Esophagus squamous epithelium (tissue), 5 donors: ENCODE measurements around the gene LRRC4C. TPM values are rescaled to one million over a fixed set of nuclear protein-coding genes. Genes with fewer than 3 reads are reported as not detected.

ENCODE experiments used
- DNase-seq: peaks from one replicate; lab custom pipeline; 2025; lab: John Stamatoyannopoulos, UW
- H3K27ac ChIP-seq, 4 donors: fragments of 200-600 bp; sonication (generic); one replicate each; pipeline ENCODE4 v1.5.1; 2016 to 2019; ENCODE audit warnings: mild to moderate bottlenecking in 1 of 4
- H3K27me3 ChIP-seq, 4 donors: fragments of 200-600 bp; sonication (generic); 1 replicate in 3 of 4; 2 replicates in 1 of 4; pipeline versions ENCODE4 v1.5.1 to v1.6.0; 2017 to 2021; ENCODE audit warnings: antibody characterized with exemption in 1 of 4
- H3K36me3 ChIP-seq, 3 donors: fragments of 200-600 bp; sonication (generic); one replicate each; pipeline ENCODE4 v1.5.1; 2016 to 2019
- H3K4me1 ChIP-seq, 3 donors: fragments of 200-600 bp; sonication (generic); one replicate each; pipeline ENCODE4 v1.5.1; 2017 to 2019
- H3K4me3 ChIP-seq, 4 donors: fragments of 200-600 bp; sonication (generic); 1 replicate in 3 of 4; 2 replicates in 1 of 4; pipeline ENCODE4 v1.5.1; 2016 to 2019; ENCODE audit warnings: mild to moderate bottlenecking in 2 of 4, moderate library complexity in 1 of 4
- H3K9me3 ChIP-seq, 3 donors: fragments of 200-600 bp; sonication (generic); one replicate each; pipeline ENCODE4 v1.5.1; 2016 to 2019
- POLR2A ChIP-seq, 4 donors: fragments of 450-650 bp; IDR thresholded peaks; one replicate each; pipeline ENCODE4 v1.6.1; 2017; ENCODE audit warnings: antibody characterized with exemption in 4 of 4, mild to moderate bottlenecking in 4 of 4, moderate library complexity in 3 of 4
- WGBS, 2 donors: methylation state at CpG; one replicate each; pipeline ENCODE4 v1.1.5; 2018; 5-methylcytosine and 5-hydroxymethylcytosine counted together
- intact Hi-C: fragments of 100-400 bp; cut with DNase I; formaldehyde crosslinking; loops from one replicate; pipeline ENCODE4 v1.15.0; 2022
- total RNA-seq, 4 donors: library from RNA; depleted of rRNA; stranded (reverse); fragments of >200 nt; gene quantifications; one replicate each; pipeline ENCODE4 v1.1.0, GENCODE V29; 2016
- TF ChIP-seq, protein P1 (sequence below), 6 experiments: fragments of 450-650 bp in 4 of 6; fragments of 200-600 bp in 2 of 6; sonication (generic) in 2 of 6; IDR thresholded peaks; one replicate each; pipeline ENCODE4 v1.5.1; 2016 to 2019; ENCODE audit warnings: antibody characterized with exemption in 6 of 6, mild to moderate bottlenecking in 4 of 6, moderate library complexity in 4 of 6
- donor health status: DM: yes; HTN: yes; CAD: no.

LRRC4C gene
- total RNA-seq, 4 donors from 2014 or later: 0.09 to 0.38 (median 0.30) TPM; not detected in 1

- no peak for DNase-seq
- intact Hi-C loops: no loop called here
- Histone ChIP-seq H3K4me3 (no peak overlapping the region), H3K36me3 (no peaks in the 10 kb centered on the region), H3K27me3 (no peaks in the 10 kb centered on the region), H3K27ac (no peak overlapping the region), H3K9me3 (no peaks in the 10 kb centered on the region), H3K4me1 (no peaks in the 10 kb centered on the region)
- 78 to 79% methylated on average over 3 of the region's 3 CpGs for WGBS, 2 donors
- no peak for TF ChIP-seq POLR2A (IDR thresholded peaks at IDR 0.05)
- TF ChIP-seq, protein P1, sequence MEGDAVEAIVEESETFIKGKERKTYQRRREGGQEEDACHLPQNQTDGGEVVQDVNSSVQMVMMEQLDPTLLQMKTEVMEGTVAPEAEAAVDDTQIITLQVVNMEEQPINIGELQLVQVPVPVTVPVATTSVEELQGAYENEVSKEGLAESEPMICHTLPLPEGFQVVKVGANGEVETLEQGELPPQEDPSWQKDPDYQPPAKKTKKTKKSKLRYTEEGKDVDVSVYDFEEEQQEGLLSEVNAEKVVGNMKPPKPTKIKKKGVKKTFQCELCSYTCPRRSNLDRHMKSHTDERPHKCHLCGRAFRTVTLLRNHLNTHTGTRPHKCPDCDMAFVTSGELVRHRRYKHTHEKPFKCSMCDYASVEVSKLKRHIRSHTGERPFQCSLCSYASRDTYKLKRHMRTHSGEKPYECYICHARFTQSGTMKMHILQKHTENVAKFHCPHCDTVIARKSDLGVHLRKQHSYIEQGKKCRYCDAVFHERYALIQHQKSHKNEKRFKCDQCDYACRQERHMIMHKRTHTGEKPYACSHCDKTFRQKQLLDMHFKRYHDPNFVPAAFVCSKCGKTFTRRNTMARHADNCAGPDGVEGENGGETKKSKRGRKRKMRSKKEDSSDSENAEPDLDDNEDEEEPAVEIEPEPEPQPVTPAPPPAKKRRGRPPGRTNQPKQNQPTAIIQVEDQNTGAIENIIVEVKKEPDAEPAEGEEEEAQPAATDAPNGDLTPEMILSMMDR (IDR thresholded peaks at IDR 0.05): no peak
Observed at GRCh38 chr11:40338062-40338461, 1121.4 kb downstream of the LRRC4C start.

GRCh38 chr11:40337118-40337517 is 1122.3 kb downstream of the LRRC4C start:
- intact Hi-C loops: no loop called here
- WGBS, 2 donors: 43 to 54% methylated on average over 3 of the region's 3 CpGs

GRCh38 chr11:40328890-40329614 is 1130.4 kb downstream of the LRRC4C start:
- peak overlapping the region in 1 of 4 donors; percentile 42 for H3K27ac ChIP-seq
- no peak for DNase-seq
- H3K4me1 ChIP-seq: peaks cover 0 to 11% (median 0%) of the 10 kb centered on the region in 3 donors
- H3K4me3 ChIP-seq: peak overlapping the region in 1 of 4 donors; percentile 13
- H3K27me3 ChIP-seq: no peaks in the 10 kb centered on the region
- WGBS, 2 donors: 11 to 12% methylated on average over 5 of the region's 5 CpGs
- TF ChIP-seq, protein P1 (IDR thresholded peaks at IDR 0.05): no peak
- no peak for TF ChIP-seq POLR2A (IDR thresholded peaks at IDR 0.05)
- H3K36me3 ChIP-seq: no peaks in the 10 kb centered on the region
- no peaks in the 10 kb centered on the region for H3K9me3 ChIP-seq
- intact Hi-C loops: no loop called here

More at GRCh38 chr11:40337118-40337517, 1122.3 kb downstream of the LRRC4C start:
- Histone ChIP-seq H3K36me3 (no peaks in the 10 kb centered on the region), H3K27ac (no peak overlapping the region), H3K27me3 (no peaks in the 10 kb centered on the region), H3K4me3 (no peak overlapping the region), H3K4me1 (no peaks in the 10 kb centered on the region), H3K9me3 (no peaks in the 10 kb centered on the region)
- no peak for DNase-seq
- TF ChIP-seq POLR2A (IDR thresholded peaks at IDR 0.05): no peak

- 62 to 75% methylated on average over 3 of the region's 3 CpGs for WGBS, 2 donors
- TF ChIP-seq POLR2A (IDR thresholded peaks at IDR 0.05): no peak
- TF ChIP-seq, protein P1 (IDR thresholded peaks at IDR 0.05): no peak
- no peak overlapping the region for H3K4me3 ChIP-seq
- no peak overlapping the region for H3K27ac ChIP-seq
- DNase-seq: no peak
- no peaks in the 10 kb centered on the region for H3K27me3 ChIP-seq
- no peaks in the 10 kb centered on the region for H3K36me3 ChIP-seq
- no peaks in the 10 kb centered on the region for H3K9me3 ChIP-seq
- H3K4me1 ChIP-seq: no peaks in the 10 kb centered on the region
- intact Hi-C loops: no loop called here
Observed at GRCh38 chr11:40323241-40323640, 1136.2 kb downstream of the LRRC4C start.

- TF ChIP-seq, protein P1 (IDR thresholded peaks at IDR 0.05): no peak
- no peak for TF ChIP-seq POLR2A (IDR thresholded peaks at IDR 0.05)
- no peak overlapping the region for H3K27ac ChIP-seq
- no peaks in the 10 kb centered on the region for H3K4me1 ChIP-seq
- H3K4me3 ChIP-seq: no peak overlapping the region
- WGBS, 2 donors: 64% methylated on average over 1 of the region's 1 CpG
- no peaks in the 10 kb centered on the region for H3K27me3 ChIP-seq
- H3K9me3 ChIP-seq: no peaks in the 10 kb centered on the region
- no peaks in the 10 kb centered on the region for H3K36me3 ChIP-seq
- intact Hi-C loops: no loop called here
- DNase-seq: no peak
Observed at GRCh38 chr11:40321537-40321936, 1137.9 kb downstream of the LRRC4C start.
